GM12878 (cell line): ENCODE data around the gene NTMT2.

Experiments
- BCL11A ChIP-seq: IDR thresholded peaks from 2 replicates; pipeline ENCODE4 v1.6.1; 2011; ENCODE audit warnings: low read depth, low read length
- BHLHE40 ChIP-seq, 2 experiments: fragments of 450-650 bp in 1 of 2; IDR thresholded peaks; 2 replicates each; pipeline ENCODE4 v1.6.1; 2011 to 2017; ENCODE audit warnings: low read depth in 2 of 2, borderline replicate concordance in 1 of 2, improper control_type of control experiment in 1 of 2, low read length in 1 of 2, mild to moderate bottlenecking in 1 of 2
- CREB1 ChIP-seq: IDR thresholded peaks from 2 replicates; pipeline ENCODE4 v1.6.1; 2012; ENCODE audit warnings: low read depth, mild to moderate bottlenecking, inconsistent platforms
- EGR1 ChIP-seq, 2 experiments: IDR thresholded peaks; 1 replicate in 1 of 2; 2 replicates in 1 of 2; pipeline ENCODE4 v1.6.1; 2011 to 2012; ENCODE audit warnings: low read depth in 2 of 2, low read length in 2 of 2, borderline replicate concordance in 1 of 2, mild to moderate bottlenecking in 1 of 2, moderate library complexity in 1 of 2
- JUND ChIP-seq: IDR thresholded peaks from 2 replicates; pipeline ENCODE4 v1.6.1; 2012; ENCODE audit warnings: low read depth, mild to moderate bottlenecking, low read length, improper control_type of control experiment, moderate library complexity
- POLR2A ChIP-seq: IDR thresholded peaks from 2 replicates; pipeline ENCODE4 v1.6.1; 2011; ENCODE audit warnings: low read depth, mild to moderate bottlenecking, low read length
- RB1 ChIP-seq: fragments of 450-650 bp; formaldehyde crosslinking; IDR thresholded peaks from 2 replicates; pipeline ENCODE4 v1.6.1; 2017; ENCODE audit warnings: mild to moderate bottlenecking, borderline replicate concordance
- SUZ12 ChIP-seq: fragments of 200-600 bp; sonication (generic); IDR thresholded peaks from one replicate; pipeline ENCODE4 v1.6.1; 2018; ENCODE audit warnings: antibody characterized with exemption, mild to moderate bottlenecking; ENCODE audit not compliant: unreplicated experiment
- ZNF274 ChIP-seq: IDR thresholded peaks from one replicate; pipeline ENCODE4 v1.8.0; 2011; ENCODE audit not compliant: insufficient read length, insufficient read depth
- ZSCAN29 ChIP-seq: fragments of 450-650 bp; IDR thresholded peaks from 2 replicates; pipeline ENCODE4 v1.6.1; 2017; ENCODE audit warnings: mild to moderate bottlenecking, moderate library complexity
- TF ChIP-seq, protein P1 (sequence below), 3 experiments: IDR thresholded peaks in 2 of 3; conservative IDR thresholded peaks in 1 of 3; 2 replicates each; pipeline ENCODE4 v1.5.1; 2011; ENCODE audit warnings: low read depth in 3 of 3, low read length in 3 of 3, mild to moderate bottlenecking in 3 of 3, control low read depth in 2 of 3, moderate library complexity in 2 of 3, inconsistent platforms in 1 of 3, mixed read lengths in 1 of 3; ENCODE audit not compliant: control insufficient read depth in 2 of 3, insufficient read depth in 1 of 3; ENCODE audit errors: extremely low read depth in 1 of 3
- TF ChIP-seq, protein P2 (sequence below): fragments of 450-650 bp; IDR thresholded peaks from 2 replicates; pipeline ENCODE4 v1.6.1; 2014; ENCODE audit warnings: mild to moderate bottlenecking

DNA sequence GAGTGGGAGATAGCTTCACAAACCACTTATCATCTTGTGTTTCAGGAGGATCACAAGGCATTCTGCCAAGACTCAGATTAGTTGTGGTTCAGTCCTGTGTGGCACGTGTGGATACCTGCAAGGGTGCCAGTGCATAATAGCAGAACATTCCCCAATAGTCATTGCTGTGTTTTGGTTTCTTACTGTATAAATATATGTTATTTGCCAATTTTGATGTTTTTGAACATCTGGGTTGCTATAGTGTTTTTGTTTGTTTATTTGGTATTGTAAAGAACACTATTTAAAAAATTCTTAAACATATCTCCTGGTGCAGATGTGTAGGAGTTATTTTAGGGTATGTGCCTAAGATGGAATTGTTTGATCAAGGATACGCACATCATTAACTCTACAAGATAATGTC lies 5.4 kb upstream of the NTMT2 start:
- TF ChIP-seq SUZ12 (no peak), EGR1 (IDR thresholded peaks at IDR 0.05; ENCODE audit: borderline replicate concordance in 1 of 2, low read depth in 2 of 2, low read length in 2 of 2) (no peak), RB1 (no peak), BCL11A (no peak), BHLHE40 (IDR thresholded peaks at IDR 0.05; ENCODE audit: borderline replicate concordance in 1 of 2, low read depth in 2 of 2, low read length in 1 of 2) (no peak), JUND (no peak), ZNF274 (no peak), CREB1 (no peak), POLR2A (no peak), ZSCAN29 (no peak)
- TF ChIP-seq, protein P1, sequence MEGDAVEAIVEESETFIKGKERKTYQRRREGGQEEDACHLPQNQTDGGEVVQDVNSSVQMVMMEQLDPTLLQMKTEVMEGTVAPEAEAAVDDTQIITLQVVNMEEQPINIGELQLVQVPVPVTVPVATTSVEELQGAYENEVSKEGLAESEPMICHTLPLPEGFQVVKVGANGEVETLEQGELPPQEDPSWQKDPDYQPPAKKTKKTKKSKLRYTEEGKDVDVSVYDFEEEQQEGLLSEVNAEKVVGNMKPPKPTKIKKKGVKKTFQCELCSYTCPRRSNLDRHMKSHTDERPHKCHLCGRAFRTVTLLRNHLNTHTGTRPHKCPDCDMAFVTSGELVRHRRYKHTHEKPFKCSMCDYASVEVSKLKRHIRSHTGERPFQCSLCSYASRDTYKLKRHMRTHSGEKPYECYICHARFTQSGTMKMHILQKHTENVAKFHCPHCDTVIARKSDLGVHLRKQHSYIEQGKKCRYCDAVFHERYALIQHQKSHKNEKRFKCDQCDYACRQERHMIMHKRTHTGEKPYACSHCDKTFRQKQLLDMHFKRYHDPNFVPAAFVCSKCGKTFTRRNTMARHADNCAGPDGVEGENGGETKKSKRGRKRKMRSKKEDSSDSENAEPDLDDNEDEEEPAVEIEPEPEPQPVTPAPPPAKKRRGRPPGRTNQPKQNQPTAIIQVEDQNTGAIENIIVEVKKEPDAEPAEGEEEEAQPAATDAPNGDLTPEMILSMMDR (IDR thresholded peaks at IDR 0.05 in 2 of 3, conservative IDR thresholded peaks at IDR 0.05 in 1 of 3; ENCODE audit: control insufficient read depth in 2 of 3, extremely low read depth in 1 of 3, insufficient read depth in 1 of 3, low read depth in 3 of 3, low read length in 3 of 3) = no peak
- TF ChIP-seq, protein P2, sequence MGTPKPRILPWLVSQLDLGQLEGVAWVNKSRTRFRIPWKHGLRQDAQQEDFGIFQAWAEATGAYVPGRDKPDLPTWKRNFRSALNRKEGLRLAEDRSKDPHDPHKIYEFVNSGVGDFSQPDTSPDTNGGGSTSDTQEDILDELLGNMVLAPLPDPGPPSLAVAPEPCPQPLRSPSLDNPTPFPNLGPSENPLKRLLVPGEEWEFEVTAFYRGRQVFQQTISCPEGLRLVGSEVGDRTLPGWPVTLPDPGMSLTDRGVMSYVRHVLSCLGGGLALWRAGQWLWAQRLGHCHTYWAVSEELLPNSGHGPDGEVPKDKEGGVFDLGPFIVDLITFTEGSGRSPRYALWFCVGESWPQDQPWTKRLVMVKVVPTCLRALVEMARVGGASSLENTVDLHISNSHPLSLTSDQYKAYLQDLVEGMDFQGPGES = no peak
